B cell (primary cell): ENCODE data around the gene FBXO42.

Experiments
- EZH2 ChIP-seq: IDR thresholded peaks from 2 replicates; pipeline ENCODE4 v1.6.1; 2012; ENCODE audit warnings: borderline replicate concordance, low read depth, mild to moderate bottlenecking, moderate library complexity, low read length; ENCODE audit not compliant: insufficient read depth, poor library complexity, severe bottlenecking
- TF ChIP-seq, protein P1 (sequence below): fragments of 200-600 bp; IDR thresholded peaks from one replicate; pipeline ENCODE4 v1.8.0; 2022; ENCODE audit warnings: antibody characterized with exemption, mild to moderate bottlenecking

DNA sequence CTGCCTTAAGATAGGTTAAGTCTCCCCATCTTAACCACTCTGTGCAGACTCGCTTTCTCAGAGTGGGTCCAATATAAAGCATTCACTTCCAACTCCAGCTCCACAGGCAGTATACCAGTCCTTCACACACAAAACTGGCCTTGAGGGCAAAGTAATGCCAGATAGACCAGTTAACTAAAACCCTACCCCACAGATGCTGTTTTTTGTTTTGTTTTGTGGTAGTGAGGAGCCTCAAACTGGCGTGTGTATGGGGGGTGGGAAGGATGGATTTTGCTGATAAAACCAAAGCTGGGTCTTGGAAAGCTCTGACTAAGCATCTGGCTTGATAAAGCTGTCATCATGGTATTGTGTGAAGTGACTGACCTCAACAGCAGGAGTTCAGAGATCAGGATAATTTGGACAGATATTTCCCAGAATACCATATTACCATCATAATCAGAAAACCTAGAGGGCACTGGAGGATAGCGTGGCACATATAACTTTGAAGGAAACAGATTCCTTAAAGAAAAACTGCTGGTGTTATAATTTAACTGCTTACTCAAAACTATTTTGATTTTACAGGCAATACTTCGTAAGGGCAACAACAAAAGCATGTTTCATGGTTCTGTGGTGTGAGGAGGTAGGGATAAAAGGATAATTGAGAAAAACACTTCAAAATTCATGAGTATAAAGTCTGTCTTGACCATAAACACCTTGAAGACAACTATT, 85.7 kb downstream of the FBXO42 start:
- TF ChIP-seq, protein P1, sequence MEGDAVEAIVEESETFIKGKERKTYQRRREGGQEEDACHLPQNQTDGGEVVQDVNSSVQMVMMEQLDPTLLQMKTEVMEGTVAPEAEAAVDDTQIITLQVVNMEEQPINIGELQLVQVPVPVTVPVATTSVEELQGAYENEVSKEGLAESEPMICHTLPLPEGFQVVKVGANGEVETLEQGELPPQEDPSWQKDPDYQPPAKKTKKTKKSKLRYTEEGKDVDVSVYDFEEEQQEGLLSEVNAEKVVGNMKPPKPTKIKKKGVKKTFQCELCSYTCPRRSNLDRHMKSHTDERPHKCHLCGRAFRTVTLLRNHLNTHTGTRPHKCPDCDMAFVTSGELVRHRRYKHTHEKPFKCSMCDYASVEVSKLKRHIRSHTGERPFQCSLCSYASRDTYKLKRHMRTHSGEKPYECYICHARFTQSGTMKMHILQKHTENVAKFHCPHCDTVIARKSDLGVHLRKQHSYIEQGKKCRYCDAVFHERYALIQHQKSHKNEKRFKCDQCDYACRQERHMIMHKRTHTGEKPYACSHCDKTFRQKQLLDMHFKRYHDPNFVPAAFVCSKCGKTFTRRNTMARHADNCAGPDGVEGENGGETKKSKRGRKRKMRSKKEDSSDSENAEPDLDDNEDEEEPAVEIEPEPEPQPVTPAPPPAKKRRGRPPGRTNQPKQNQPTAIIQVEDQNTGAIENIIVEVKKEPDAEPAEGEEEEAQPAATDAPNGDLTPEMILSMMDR = no peak
- no peak for TF ChIP-seq EZH2
